Stimulated activated CD8-positive, alpha-beta memory T cell treated with anti-CD3 and anti-CD28 coated beads, Interleukin-7, amount 100 ng/mL, for 24 hours (primary cell): ENCODE data around the gene ZYG11A.

Experiments used
- DNase-seq: peaks from one replicate; pipeline ENCODE4 v3.0.0-alpha.2; 2020; ENCODE audit warnings: low read depth

ZYG11A gene

DNA sequence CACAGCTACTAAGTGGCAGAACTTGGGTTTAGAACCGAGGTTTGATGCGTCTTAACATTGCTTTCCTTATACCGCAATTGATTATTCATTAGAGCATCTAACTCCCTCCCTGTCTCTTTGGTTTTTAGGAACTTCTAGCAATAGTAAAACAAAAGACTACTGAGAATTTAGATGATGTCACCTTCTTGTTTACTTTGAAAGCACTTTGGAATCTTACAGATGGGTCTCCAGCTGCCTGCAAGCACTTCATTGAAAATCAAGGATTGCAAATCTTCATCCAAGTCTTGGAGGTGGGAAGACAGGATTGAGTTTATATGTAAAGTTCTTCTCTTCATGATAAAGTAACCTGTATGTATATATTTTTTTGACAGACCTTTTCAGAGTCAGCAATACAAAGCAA, 35.0 kb downstream of the ZYG11A start:
- no peak for DNase-seq

DNA sequence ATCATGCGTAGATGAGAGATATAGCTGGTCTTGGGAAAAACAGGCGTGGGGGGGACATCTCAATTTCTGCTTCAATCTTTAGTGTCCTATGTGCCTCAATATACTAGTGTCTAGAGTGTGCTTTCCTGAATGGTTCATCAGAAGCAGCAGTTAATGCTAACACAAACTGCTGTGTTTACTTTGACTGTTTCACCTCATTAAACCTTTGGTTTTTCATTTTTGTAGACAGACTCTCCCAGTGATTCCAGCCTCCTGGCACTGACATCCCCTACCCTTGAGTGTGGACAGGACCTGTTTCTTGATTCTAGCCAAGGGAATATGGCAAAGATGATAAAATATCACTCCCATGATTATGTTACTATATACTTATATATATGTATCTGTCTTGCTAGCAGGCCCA, 37.6 kb downstream of the ZYG11A start:
- no peak for DNase-seq

- no peak for DNase-seq
Observed at GRCh38 chr1:52887483-52887882, 44.9 kb downstream of the ZYG11A start.

GRCh38 chr1:52892424-52893215, 50.1 kb downstream of the ZYG11A start:
- DNase-seq, result no peak

- no peak for DNase-seq
Observed at GRCh38 chr1:52899445-52899894, 56.9 kb downstream of the ZYG11A start.

DNA sequence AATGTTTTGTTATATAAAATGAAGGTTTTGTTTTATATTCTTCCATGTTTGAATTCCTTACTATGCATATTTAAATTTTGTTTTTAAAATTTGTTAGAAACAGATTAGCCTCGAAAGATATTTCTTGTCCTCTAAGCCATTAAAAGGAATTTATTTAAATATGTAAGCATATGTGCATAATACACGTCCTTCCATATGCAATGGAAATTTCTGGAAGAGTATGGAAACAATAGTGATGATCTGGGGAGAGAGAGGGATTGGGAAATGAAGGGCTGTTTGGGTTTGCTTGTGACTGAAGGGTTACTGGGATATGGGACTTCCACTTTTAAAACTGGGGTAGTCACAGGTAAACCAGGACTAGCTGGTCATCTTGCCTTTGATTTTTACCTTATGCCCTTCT, 57.8 kb downstream of the ZYG11A start:
- no peak for DNase-seq

DNA sequence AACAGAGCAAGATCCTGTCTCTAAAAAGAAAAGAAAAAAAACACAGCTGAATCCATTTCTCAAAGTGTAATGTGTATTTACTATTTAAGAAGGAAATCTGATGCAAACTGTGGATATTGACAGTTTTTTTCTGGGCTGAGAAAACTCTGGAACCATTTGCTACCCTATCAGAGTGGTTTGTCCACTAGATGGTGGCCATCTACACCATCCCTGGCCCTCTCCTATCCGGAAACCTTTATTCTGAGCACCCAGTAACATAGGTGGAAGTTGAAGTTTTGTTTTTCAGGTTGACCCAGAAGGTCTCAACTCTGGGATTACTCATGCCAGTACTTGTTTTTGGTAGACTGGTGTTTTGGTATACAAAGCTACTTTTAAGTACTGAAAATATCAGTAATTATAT, 58.8 kb downstream of the ZYG11A start:
- DNase-seq, result no peak

DNA sequence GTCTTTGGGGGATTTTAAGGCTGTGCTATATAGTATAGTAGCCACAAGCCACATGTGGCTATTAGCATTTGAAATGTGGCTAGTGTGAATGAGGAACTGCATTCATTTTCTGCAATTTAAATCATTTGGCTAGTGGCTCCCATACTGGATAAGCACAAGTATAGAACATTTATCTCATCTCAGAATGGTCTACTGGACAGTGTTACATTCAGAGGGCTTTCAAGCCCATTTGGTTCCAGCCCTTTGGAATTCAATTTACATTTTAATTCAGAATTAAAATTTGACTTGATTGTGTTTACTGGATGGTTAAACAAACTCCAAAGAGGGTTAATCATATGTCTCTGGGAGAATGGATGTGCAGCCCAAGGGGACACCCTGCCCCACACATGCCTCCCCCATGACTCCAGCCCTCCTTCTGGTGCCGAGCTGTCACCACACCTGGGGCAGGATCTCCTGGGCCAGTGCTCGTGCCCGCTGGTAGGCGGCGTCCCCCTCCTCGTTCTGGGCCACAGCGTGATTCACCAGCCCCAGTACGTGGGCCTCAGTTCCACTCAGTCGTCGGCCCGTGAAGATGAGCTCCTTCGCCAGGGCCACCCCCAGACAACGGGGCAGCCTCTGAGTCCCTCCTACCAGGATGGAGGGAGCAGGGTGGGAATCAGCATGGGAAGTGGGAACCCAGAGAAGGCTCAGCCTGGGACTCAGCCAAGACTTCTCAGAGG, 61.8 kb downstream of the ZYG11A start:
- no peak for DNase-seq

GRCh38 chr1:52904927-52905698, 62.6 kb downstream of the ZYG11A start:
- no peak for DNase-seq

GRCh38 chr1:52906135-52906603, 63.6 kb downstream of the ZYG11A start:
- DNase-seq, result no peak

DNA sequence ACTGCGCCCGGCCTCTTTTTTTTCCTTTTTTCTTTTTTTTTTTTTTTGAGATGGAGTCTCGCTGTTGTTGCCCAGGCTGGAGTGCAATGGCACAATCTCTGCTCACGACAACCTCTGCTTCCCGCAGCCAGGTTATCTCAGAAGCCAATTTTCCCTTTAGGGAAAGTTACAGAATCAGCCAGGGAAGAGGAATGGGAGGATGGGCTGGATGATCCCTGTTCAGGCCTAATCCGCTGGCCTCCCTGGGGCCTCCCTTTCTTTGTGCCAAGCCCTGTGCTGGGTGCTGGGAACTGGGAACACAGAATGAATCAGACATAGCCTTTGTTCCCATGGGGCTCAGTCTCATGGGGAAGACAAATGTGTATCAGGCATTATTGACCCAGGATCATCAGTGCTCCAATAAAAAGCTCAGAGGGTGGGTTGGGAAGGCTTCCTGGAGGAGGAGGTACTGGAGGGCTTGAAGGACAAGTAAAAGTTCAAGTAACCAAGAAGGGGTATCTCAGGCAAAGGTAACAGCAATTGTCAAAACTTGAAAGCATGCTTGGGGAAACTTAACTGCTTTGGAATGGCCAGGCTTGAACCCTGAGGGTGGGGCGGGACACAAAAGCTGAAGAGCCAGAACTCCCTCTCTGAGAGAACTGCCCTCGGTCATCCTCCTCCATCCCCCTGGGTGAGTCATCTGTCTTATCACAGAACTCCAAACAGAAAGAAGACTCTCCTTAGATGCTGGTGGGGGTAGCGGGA, 64.7 kb downstream of the ZYG11A start:
- DNase-seq, result no peak

GRCh38 chr1:52907812-52908153, 65.2 kb downstream of the ZYG11A start:
- DNase-seq, result no peak

GRCh38 chr1:52911541-52911940, 69.0 kb downstream of the ZYG11A start:
- no peak for DNase-seq

DNA sequence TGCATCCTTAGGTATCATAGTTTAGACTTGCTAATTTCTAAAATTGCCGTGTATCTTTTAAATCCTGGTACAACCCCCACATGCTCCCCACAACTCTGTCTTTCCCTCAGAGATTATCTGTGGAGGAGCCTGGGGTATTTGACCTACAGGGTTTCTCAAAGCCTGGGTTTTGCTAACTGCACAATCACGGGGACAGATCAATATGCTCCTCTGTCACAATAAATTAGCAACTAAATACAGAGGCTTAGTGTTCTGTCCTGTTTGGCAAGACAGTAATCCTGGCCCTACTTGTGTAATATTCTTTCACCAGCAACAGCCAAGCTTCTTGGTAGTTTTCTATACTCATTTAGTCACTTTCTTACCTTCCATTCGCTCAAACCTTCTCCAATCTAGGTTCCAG, 70.5 kb downstream of the ZYG11A start:
- DNase-seq, result no peak

DNA sequence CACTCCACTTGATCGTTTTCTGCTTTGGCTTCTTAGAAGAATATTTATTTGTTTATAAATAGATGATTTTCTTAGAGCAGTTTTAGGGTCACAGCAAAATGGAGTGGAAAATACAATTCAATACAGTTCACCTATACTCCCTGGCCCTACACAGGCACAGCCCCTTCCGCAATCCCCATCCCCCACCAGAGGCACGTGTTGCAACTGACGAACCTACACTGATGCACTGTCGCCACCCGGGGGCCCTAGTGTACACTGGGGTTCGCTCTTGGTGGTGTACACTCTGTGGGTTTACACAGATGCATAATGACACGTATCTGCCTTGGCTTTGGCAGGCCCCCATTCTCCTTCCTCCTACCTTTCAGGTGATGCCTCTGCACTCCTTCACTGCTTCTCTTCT, 71.0 kb downstream of the ZYG11A start:
- no peak for DNase-seq

GRCh38 chr1:52914463-52914862, 71.9 kb downstream of the ZYG11A start:
- DNase-seq, result no peak

DNA sequence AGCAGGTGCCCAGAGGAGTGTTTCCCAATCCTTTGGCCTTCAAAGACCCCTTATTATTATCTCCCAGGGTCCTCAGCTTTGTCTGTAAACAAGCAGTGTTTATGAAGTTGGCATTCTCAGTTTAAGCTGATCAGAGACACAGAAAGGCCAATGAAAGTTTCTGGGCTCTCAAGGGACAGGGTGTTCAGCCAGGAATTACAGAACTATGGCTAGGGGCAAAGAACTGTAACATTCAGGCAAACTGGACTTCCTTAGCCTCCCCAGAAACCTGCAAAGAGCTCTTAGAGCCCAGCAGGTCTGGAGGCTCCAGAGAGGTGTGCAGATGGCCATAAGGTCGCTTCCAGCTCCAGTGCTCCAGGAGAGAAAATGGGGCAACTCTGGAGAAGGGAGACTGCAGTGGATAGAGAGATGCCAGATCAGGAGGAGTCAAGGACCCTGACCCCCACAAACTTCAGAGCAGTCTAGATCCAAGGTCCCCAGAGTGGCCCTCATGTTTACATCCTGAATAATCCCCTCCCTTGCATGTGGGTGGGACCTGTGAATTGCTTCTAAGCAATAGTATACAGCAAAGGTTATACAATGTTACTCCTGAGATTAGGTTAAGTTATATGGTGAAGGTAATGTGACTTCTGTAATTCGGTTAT, 72.8 kb downstream of the ZYG11A start:
- DNase-seq, result no peak

DNA sequence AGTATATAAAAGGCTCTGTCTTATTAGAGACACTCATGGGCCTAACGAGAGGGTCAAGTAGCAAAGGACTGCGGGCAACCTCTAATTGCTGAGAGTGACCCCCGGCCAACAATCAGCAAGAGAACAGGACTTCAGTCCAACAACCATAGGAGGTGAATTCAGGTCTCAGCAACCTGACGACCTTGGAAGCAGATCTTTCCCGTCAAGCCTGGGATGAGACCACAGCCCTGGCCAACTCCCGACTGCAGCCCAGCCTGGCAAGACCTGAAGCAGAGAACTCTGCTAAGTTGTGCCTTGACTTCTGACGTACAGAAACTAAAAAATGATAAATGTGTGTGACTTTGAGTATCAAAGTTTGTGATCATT, 73.3 kb downstream of the ZYG11A start:
- no peak for DNase-seq

GRCh38 chr1:52916241-52916975, 73.8 kb downstream of the ZYG11A start:
- no peak for DNase-seq

GRCh38 chr1:52917156-52917555, 74.6 kb downstream of the ZYG11A start:
- DNase-seq, result no peak

GRCh38 chr1:52917581-52917980, 75.0 kb downstream of the ZYG11A start:
- DNase-seq, result no peak
